NCI-H82 (cell line): ENCODE measurements around the gene COX8C.
"Not testable (repeated sequence)": the region's sequence is repeated elsewhere in the genome, so short reads cannot be mapped to it uniquely, and the experiment has no call there.

Source experiments
- DNase-seq: peaks from one replicate; lab custom pipeline; 2025; lab: John Stamatoyannopoulos, UW

COX8C gene

DNA sequence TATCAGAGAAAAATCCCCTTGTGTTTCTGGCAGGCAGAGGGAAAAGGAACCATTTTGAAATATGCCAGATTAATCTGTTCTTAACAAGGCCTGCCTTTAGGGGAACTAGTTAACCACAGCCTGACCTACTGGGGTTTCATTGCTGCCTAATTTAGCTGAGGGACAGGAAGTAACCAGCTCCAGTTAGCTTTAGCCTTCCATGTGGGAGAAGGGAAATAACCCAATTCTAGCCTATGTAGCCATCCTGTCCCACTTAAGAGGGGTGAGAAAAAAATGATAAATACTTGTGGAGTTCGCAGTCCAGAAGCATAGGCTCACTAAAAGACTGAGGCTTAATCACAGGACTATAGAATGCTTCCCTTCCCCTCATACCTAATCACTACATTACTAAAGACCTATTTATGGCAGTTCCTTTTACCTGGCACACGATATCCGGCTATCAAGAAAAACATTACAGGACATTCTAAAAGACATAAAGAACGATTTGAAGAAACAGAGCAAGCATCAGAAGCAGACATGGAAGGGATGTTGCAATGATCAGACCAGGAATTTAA lies 22.8 kb downstream of the COX8C start:
- no peak for DNase-seq

DNA sequence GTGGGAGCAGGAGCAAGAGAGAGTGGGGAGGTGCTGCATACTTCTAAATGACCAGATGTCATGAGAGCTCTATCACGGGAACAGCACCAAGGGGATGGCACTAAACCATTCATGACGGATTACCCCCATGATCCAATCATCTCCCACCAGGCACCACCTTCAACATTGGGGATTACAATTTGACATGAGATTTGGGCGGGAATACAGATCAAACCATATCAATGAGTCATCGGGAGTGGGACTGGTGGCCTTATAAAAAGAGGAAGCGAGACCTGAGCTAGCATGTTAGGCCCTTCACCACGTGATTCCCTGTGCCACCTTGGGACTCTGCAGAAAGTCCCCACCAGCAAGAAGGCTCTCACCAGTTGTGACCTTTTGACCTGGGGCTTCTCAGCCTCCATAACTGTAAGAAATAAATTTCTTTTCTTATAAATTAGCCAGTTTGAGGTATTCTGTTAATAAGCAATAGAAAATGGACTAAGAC lies 28.7 kb downstream of the COX8C start:
- DNase-seq: peak; percentile 55

DNA sequence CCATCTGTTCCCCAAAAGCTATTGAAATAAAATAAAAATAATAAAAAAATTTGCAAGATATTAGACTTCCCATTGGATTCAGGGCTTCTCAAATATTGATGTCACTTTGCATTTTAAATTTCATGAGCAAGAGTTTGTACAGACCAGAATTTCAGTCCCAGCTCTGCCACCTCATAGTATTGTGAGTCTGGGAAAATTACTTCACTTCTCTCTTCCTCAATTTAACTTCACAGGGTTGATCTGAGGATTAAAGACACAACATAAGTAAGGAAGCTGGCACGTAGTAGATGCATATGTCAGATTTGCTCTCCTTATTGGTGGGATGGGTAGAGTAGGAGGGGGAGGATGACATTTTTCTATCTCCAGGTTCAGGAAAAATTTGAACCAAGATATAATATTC lies 32.8 kb downstream of the COX8C start:
- no peak for DNase-seq

DNA sequence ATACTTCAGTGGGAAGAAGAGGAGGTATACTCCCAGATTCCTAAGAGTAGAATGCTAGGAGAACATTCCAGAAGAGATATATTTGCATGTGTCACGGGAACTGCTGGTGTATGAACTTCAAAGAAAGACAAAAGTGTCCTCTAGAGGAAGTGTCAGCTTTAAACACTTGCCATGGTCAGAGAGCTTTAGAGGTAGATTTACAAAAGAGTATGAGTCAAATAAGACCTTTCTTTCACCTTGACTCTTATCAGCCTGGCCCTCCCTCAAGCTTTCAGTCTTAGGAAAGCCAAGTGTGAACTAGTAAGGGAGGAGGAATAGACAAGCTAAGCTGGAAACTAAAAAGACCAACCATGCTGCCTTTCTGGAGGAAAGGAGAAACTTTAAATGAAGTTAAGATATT lies 34.7 kb downstream of the COX8C start:
- no peak for DNase-seq

DNA sequence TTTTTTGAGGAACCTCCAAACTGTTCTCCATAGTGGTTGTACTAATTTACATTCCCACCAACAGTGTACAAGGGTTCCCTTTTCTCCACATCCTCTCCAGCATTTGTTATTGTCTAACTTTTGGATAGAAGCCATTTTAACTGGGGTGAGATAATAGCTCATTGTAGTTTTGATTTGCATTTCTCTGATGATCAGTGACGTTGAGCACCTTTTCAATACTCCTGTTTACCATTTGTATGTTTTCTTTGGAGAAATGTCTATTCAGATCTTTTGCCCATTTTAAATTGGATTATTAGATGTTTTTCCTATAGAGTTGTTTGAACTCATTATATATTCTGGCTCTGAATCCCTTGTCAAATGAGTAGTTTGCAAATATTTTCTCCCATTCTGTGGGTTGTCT lies 37.3 kb downstream of the COX8C start:
- DNase-seq: not testable (repeated sequence)

DNA sequence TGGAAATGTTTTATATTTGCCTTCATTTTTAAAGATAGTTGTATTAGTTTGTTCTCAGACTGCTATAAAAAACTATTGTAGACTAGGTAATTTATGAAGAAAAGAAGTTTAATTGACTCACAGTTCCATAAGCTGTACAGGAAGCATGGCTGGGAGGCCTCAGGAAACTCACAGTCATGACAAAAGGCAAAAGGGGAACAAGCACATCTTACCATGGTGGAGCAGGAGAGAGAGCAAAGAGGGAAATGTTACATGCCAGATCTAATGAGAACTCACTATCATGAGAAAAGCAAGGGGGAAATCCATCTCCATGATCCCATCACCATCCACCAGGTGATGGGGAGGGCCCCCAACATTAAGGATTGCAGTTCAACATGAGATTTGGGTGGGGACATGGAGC lies 48.2 kb downstream of the COX8C start:
- DNase-seq: no peak

DNA sequence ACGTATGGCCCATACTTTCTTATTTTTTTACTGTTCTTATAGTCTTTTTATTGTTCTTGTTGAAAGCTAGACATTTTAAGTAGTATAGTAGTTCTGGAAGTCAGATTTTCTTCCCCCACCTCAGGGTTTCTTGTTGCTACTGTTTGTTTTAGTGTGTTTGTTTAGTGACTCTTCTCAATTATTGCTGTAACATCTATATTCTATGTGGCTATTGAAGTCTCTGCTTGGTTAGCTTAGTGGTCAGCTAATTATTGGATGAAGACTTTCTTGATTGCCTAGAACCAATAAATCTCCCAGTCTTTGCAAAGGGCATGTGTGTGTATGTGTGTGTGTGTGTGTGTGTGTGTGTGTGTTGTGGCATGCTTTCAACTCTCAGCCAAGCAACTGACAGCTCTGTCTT lies 49.5 kb downstream of the COX8C start:
- no peak for DNase-seq
